Measurements from ENCODE around the gene TRIM26. TPM values are rescaled to one million over a fixed set of nuclear protein-coding genes. Genes with fewer than 3 reads are reported as not detected.
A peak's percentile ranks its signal among the peaks of the same experiment; 100 is the strongest.

Gene TRIM26
- total and polyA plus RNA-seq, 2 of the 13 experiments (the other 11 are each of a cell fraction or from before 2014, with no cell fraction given), result 27.1 to 38.7 TPM

DNA sequence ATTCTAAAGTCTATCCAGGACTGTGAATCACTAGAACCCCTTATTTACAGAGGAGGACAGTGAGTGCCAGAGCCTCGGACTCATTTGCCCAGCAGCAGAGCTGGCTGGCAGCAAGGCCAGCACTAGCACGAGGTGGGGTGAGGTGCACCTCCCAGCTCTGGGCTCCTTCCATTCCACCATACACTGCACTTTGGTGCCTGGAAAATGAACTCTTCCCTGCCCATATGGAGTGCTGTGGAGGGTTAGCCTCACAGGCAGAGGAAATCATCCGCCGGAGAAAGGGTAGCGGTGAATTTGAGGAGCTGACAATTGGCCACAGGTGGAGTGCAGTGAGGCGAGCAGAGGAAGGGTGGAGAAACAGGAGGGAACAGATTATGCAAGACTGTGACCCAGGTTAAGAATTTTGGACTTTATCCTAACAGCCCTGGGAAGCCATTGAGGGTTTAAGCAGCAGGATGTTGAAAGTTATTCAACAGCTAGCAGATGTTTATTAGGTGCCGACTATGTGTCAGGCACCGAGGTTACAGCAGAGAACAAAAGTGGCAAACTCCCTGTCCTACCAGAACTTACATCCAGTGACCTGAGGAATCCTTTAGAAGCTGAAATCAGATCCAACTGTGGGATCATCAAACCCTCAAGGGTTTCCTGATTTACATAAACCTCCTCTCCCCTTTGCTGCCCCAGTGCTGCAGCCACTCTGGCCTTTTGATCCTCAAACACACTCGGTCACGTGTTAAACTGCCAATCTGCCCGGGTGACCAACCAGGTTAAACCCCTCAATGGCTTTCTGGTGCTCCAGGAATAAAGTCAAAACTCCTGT is 6.2 kb downstream of the TRIM26 start (continued):
- TF ChIP-seq, protein P1, sequence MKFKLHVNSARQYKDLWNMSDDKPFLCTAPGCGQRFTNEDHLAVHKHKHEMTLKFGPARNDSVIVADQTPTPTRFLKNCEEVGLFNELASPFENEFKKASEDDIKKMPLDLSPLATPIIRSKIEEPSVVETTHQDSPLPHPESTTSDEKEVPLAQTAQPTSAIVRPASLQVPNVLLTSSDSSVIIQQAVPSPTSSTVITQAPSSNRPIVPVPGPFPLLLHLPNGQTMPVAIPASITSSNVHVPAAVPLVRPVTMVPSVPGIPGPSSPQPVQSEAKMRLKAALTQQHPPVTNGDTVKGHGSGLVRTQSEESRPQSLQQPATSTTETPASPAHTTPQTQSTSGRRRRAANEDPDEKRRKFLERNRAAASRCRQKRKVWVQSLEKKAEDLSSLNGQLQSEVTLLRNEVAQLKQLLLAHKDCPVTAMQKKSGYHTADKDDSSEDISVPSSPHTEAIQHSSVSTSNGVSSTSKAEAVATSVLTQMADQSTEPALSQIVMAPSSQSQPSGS (CRISPR knock-in tag; IDR thresholded peaks at IDR 0.05), result peak; percentile 66
- TF ChIP-seq ZNF496 (CRISPR knock-in tag; IDR thresholded peaks at IDR 0.05; ENCODE audit: insufficient replicate concordance), result no peak
- peak; percentile 67; the same call in 1 of the 2 replicates for TF ChIP-seq ZNF788 (CRISPR knock-in tag; IDR thresholded peaks at IDR 0.05; ENCODE audit: borderline replicate concordance)
- TF ChIP-seq DR1 (CRISPR knock-in tag; IDR thresholded peaks at IDR 0.05), result no peak
- TF ChIP-seq EED (CRISPR knock-in tag; IDR thresholded peaks at IDR 0.05), result no peak
- TF ChIP-seq, protein P2, sequence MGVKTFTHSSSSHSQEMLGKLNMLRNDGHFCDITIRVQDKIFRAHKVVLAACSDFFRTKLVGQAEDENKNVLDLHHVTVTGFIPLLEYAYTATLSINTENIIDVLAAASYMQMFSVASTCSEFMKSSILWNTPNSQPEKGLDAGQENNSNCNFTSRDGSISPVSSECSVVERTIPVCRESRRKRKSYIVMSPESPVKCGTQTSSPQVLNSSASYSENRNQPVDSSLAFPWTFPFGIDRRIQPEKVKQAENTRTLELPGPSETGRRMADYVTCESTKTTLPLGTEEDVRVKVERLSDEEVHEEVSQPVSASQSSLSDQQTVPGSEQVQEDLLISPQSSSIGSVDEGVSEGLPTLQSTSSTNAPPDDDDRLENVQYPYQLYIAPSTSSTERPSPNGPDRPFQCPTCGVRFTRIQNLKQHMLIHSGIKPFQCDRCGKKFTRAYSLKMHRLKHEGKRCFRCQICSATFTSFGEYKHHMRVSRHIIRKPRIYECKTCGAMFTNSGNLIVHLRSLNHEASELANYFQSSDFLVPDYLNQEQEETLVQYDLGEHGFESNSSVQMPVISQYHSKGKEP (CRISPR knock-in tag; IDR thresholded peaks at IDR 0.05), result no peak
- no peak for TF ChIP-seq MTF1 (CRISPR knock-in tag; IDR thresholded peaks at IDR 0.05)
- peak; percentile 61 for TF ChIP-seq ZNF335 (CRISPR knock-in tag; IDR thresholded peaks at IDR 0.05)
- TF ChIP-seq ELF1 (CRISPR knock-in tag; IDR thresholded peaks at IDR 0.05), result no peak
- TF ChIP-seq HMG20A (CRISPR knock-in tag; IDR thresholded peaks at IDR 0.05; ENCODE audit: borderline replicate concordance), result peak; percentile 65; the same call in 1 of the 2 replicates
- no peak for TF ChIP-seq ZNF7 (CRISPR knock-in tag; IDR thresholded peaks at IDR 0.05)
- 0 out of 2 replicates have a peak, but pooled peaks have one; percentile 90 for TF ChIP-seq ZNF232 (CRISPR knock-in tag; IDR thresholded peaks at IDR 0.05; ENCODE audit: borderline replicate concordance)
- TF ChIP-seq KDM6A (CRISPR knock-in tag; IDR thresholded peaks at IDR 0.05; ENCODE audit: low read depth), result peak; percentile 88
- TF ChIP-seq NFYB (CRISPR knock-in tag; IDR thresholded peaks at IDR 0.05), result peak; percentile 32; the same call in 1 of the 2 replicates
- TF ChIP-seq NCOA5 (CRISPR knock-in tag; IDR thresholded peaks at IDR 0.05), result no peak
- TF ChIP-seq SYNCRIP (IDR thresholded peaks at IDR 0.05; ENCODE audit: insufficient read depth, low read depth, low read length), result no peak
- TF ChIP-seq, protein P3, sequence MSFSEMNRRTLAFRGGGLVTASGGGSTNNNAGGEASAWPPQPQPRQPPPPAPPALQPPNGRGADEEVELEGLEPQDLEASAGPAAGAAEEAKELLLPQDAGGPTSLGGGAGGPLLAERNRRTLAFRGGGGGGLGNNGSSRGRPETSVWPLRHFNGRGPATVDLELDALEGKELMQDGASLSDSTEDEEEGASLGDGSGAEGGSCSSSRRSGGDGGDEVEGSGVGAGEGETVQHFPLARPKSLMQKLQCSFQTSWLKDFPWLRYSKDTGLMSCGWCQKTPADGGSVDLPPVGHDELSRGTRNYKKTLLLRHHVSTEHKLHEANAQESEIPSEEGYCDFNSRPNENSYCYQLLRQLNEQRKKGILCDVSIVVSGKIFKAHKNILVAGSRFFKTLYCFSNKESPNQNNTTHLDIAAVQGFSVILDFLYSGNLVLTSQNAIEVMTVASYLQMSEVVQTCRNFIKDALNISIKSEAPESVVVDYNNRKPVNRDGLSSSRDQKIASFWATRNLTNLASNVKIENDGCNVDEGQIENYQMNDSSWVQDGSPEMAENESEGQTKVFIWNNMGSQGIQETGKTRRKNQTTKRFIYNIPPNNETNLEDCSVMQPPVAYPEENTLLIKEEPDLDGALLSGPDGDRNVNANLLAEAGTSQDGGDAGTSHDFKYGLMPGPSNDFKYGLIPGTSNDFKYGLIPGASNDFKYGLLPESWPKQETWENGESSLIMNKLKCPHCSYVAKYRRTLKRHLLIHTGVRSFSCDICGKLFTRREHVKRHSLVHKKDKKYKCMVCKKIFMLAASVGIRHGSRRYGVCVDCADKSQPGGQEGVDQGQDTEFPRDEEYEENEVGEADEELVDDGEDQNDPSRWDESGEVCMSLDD (CRISPR knock-in tag; IDR thresholded peaks at IDR 0.05; ENCODE audit: borderline replicate concordance), result peak; percentile 26; the same call in 1 of the 2 replicates
- no peak for TF ChIP-seq ZNF777 (CRISPR knock-in tag; IDR thresholded peaks at IDR 0.05)
- peak; percentile 79 for TF ChIP-seq CBX5 (CRISPR knock-in tag; IDR thresholded peaks at IDR 0.05; ENCODE audit: borderline replicate concordance)
- peak; percentile 74; the same call in 1 of the 2 replicates for TF ChIP-seq FOXC1 (CRISPR knock-in tag; IDR thresholded peaks at IDR 0.05; ENCODE audit: borderline replicate concordance)
- peak; percentile 22; the same call in 1 of the 2 replicates for TF ChIP-seq CHCHD3 (CRISPR knock-in tag; IDR thresholded peaks at IDR 0.05)
- TF ChIP-seq, protein P4, sequence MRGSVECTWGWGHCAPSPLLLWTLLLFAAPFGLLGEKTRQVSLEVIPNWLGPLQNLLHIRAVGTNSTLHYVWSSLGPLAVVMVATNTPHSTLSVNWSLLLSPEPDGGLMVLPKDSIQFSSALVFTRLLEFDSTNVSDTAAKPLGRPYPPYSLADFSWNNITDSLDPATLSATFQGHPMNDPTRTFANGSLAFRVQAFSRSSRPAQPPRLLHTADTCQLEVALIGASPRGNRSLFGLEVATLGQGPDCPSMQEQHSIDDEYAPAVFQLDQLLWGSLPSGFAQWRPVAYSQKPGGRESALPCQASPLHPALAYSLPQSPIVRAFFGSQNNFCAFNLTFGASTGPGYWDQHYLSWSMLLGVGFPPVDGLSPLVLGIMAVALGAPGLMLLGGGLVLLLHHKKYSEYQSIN (CRISPR knock-in tag; IDR thresholded peaks at IDR 0.05; ENCODE audit: borderline replicate concordance), result no peak
- TF ChIP-seq MEF2D (CRISPR knock-in tag; IDR thresholded peaks at IDR 0.05), result peak; percentile 90
